ENCODE measurements around the gene ISM1.
"Not testable (repeated sequence)": the region's sequence is repeated elsewhere in the genome, so short reads cannot be mapped to it uniquely, and the experiment has no call there.

The ISM1 gene

DNA sequence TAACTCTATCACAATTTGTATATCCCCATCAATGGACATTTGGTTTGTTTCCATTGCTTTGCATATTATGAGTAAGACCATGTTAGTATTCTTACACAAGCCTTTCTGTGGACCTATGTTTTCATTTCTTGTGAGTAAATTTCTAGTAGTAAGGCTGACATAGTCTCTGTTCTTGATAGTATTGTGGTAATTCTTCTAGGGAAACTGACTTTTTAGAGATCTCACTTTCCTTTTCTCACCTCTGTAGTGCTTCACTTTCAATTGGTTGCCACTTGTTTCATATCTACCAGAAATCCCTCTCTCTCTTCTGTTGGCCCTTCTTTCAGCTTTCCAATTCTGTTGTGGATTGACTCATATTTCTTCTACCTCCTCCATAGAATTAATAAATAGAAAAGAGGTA, 8.5 kb downstream of the ISM1 start:
- no peak for DNase-seq
- no peak for TF ChIP-seq CTCF (IDR thresholded peaks at IDR 0.05; ENCODE audit: low read depth, low read length, missing control alignments)
- no peak overlapping the region for H3K27ac ChIP-seq
- no peaks in the 10 kb centered on the region for H3K36me3 ChIP-seq (replicated peaks)
- no peak overlapping the region for H3K4me3 ChIP-seq (ENCODE audit: low read depth, low read length)
- H3K27me3 ChIP-seq (replicated peaks), result peaks cover 2% of the 10 kb centered on the region
- in situ Hi-C loops (cut with HindIII; ENCODE audit: low pct_ligation_motif_present, low sequenced_read_pairs), result no loop called here

- Histone ChIP-seq H3K27me3 (replicated peaks) (no peaks in the 10 kb centered on the region), H3K4me3 (ENCODE audit: low read depth, low read length) (no peak overlapping the region), H3K27ac (no peak overlapping the region), H3K36me3 (replicated peaks) (no peaks in the 10 kb centered on the region)
- in situ Hi-C loops (cut with HindIII; ENCODE audit: low pct_ligation_motif_present, low sequenced_read_pairs), result no loop called here
- peak; percentile 73 for DNase-seq
- TF ChIP-seq CTCF (IDR thresholded peaks at IDR 0.05; ENCODE audit: low read depth, low read length, missing control alignments), result no peak
Observed at GRCh38 chr20:13231031-13231752, 10.1 kb downstream of the ISM1 start.

DNA sequence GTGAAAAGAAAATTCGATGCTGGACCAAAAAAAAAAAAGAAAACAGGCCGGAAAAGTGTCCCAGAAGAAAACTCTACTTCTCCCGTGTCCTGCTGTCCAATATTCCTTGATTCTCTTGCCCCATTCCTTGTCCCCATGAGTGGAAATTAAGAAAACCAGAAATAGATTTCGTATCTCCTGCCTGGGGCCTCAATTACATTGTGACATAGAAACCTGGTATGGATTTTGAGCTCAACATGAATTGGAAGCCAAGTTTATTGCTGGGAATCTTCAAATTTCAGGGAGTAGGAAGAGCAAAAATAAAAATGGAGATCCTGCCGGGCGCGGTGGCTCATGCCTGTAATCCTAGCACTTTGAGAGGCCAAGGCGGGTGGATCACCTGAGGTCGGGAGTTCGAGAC, 11.9 kb downstream of the ISM1 start:
- H3K4me3 ChIP-seq (ENCODE audit: low read depth, low read length), result no peak overlapping the region
- no peak overlapping the region for H3K27ac ChIP-seq
- no peak for TF ChIP-seq CTCF (IDR thresholded peaks at IDR 0.05; ENCODE audit: low read depth, low read length, missing control alignments)
- no peaks in the 10 kb centered on the region for H3K27me3 ChIP-seq (replicated peaks)
- in situ Hi-C loops (cut with HindIII; ENCODE audit: low pct_ligation_motif_present, low sequenced_read_pairs), result no loop called here
- DNase-seq, result no peak
- no peaks in the 10 kb centered on the region for H3K36me3 ChIP-seq (replicated peaks)

GRCh38 chr20:13234961-13235360, 13.9 kb downstream of the ISM1 start:
- no peak for TF ChIP-seq CTCF (IDR thresholded peaks at IDR 0.05; ENCODE audit: low read depth, low read length, missing control alignments)
- DNase-seq, result no peak
- H3K36me3 ChIP-seq (replicated peaks), result no peaks in the 10 kb centered on the region
- in situ Hi-C loops (cut with HindIII; ENCODE audit: low pct_ligation_motif_present, low sequenced_read_pairs), result no loop called here
- no peak overlapping the region for H3K4me3 ChIP-seq (ENCODE audit: low read depth, low read length)
- no peaks in the 10 kb centered on the region for H3K27me3 ChIP-seq (replicated peaks)
- H3K27ac ChIP-seq, result no peak overlapping the region

DNA sequence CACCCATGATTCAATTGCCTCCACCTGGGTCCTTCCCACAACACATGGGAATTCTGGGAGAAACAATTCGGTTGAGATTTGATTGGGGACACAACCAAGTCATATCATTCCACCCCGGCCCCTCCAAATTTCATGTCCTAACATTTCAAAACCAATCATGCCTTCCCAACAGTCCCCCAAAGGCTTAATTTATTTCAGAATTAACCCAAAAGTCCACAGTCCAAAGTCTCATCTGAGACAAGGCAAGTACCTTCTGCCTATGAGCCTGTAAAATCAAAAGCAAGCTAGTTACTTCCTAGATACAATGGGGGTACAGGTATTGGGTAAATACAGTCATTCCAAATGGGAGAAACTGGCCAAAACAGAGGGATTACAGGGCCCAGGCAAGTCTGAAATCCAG, 15.3 kb downstream of the ISM1 start:
- in situ Hi-C loops (cut with HindIII; ENCODE audit: low pct_ligation_motif_present, low sequenced_read_pairs); H3K27me3 ChIP-seq (replicated peaks); H3K36me3 ChIP-seq (replicated peaks); DNase-seq; H3K27ac ChIP-seq; H3K4me3 ChIP-seq (ENCODE audit: low read depth, low read length): not testable (repeated sequence)

DNA sequence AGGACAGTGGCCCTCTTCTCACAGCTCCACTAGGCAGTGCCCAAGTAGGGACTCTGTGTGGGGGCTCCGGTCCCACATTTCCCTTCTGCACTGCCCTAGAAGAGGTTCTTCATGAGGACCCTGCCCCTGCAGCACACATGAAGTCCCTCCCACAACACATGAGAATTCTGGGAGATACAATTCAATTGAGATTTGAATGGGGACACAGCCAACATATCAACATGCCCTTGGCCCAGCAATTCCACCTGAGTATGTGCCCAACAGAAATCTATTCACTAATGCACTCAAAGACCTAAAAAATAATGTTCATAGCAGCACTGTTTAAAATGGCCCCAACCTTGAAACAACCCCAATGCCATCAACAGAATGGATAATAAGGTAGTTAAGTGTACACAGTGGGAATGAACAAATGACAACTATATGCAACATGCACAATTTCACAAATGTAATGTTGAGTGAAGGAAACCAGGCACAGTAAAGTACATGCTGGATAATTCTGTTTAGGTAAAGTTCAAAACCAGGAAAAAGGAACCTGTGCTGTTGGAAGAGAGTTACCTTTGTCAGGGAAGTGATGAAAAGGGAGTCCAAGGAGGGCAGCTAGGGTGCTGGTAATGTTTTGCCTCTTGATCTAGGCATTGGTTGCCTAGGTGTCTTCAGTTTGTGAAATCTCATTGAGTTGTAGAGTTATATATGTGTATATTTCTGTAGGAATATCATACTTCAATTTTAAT, 16.1 kb downstream of the ISM1 start:
- no peak for TF ChIP-seq CTCF (IDR thresholded peaks at IDR 0.05; ENCODE audit: low read depth, low read length, missing control alignments)
- no peak for DNase-seq
- Histone ChIP-seq H3K4me3 (ENCODE audit: low read depth, low read length) (no peak overlapping the region), H3K27ac (no peak overlapping the region), H3K27me3 (replicated peaks) (no peaks in the 10 kb centered on the region), H3K36me3 (replicated peaks) (no peaks in the 10 kb centered on the region)
- in situ Hi-C loops (cut with HindIII; ENCODE audit: low pct_ligation_motif_present, low sequenced_read_pairs), result no loop called here

All from brain microvascular endothelial cell (primary cell).